GM21423 (cell line): ENCODE data around the gene GCFC2.
"Not testable (repeated sequence)": the region's sequence is repeated elsewhere in the genome, so short reads cannot be mapped to it uniquely, and the experiment has no call there.

Experiments
- ATAC-seq: cut with Tn5 transposase; IDR thresholded peaks from one replicate; pipeline ENCODE4 v1.9.1; 2021; ENCODE audit warnings: mild to moderate bottlenecking, moderate library complexity; ENCODE audit not compliant: unreplicated experiment

GCFC2 gene

DNA sequence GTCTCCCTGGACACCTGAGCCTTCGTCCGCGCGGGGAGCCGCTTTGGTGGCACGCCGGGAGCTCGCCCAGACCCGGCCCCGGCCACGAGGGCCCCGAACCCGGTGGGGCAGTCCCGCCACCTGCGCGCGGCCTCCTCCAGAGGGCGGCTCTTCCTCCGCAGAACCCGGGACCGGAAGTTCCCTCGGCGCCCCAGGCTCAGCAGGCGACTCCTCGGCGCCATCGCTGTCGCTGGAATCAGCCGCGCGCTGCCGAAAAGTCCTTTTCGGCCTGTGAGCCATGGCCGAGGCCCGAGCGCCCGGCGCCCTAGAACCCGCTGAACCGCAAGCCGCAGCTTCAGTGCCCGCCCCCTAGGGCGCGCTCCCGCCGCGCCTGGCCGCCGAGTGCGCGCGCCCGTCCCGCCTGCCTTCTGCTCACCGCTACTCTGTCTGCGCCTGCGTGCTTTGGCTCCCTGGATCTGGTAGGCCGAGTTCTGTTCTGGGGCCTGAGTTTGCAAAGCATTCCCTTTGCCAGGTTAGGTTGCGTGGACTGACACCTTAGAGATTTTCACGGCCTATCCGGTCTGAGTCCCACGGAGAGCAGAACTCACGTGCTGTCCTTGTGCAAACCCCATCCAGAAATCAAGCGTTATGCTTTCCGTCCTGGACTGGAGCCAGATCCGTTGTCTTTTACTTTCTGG, at the start of gene GCFC2:
GCFC2 (minus strand) TSS at position 339 of the 677 bp plus-strand sequence; CDS start at position 279, 60 bp downstream.
- peak; percentile 95 for ATAC-seq

DNA sequence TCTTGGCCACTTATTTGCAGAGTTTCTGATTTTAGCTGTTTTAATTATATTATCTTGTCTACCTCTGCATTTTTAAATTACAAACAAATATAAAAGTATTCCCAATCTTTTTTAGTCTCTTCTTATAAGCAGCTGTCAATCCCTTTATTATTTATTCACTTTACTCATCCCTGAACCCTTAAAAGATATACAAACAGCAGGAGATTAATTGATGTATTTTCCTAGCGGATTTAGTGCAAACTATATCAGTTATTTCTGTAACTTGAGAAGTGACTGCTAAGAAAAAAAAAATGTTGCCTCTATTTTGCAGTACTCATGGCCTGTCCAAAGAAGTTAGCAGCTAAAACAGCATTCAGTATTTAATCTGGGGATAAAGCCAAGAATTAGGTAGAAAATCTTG, 42.1 kb upstream of the GCFC2 start:
- no peak for ATAC-seq

DNA sequence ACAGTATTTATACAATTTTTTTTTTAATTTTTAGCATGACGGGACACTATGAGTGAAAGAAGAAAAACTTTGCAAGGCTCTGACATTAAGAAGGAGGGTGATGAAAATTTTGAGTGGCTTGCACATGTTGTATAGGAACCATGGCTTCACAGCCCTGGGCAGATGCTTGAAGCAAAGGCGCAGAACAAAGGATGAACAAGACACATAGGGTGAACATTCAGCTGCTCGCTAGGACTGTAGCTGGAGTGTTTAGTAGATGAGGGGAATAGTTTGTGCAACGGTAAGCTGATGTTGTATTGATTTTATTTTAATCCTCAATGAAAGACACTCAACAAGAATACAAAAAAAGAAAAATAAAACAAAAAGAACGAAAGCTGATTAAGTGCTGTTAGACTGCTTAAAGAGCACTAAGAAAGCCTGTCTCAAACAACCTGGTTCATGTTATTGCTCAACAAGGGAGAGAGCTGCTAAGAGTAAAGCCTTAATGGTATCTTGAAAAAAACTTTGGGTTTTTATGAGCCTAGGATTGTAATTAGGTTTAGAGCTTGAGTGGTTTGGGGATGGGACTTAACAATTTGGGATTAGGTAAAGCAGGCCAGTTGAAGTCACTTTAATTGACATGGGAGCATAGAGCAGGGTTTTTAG, 41.2 kb upstream of the GCFC2 start:
- no peak for ATAC-seq

DNA sequence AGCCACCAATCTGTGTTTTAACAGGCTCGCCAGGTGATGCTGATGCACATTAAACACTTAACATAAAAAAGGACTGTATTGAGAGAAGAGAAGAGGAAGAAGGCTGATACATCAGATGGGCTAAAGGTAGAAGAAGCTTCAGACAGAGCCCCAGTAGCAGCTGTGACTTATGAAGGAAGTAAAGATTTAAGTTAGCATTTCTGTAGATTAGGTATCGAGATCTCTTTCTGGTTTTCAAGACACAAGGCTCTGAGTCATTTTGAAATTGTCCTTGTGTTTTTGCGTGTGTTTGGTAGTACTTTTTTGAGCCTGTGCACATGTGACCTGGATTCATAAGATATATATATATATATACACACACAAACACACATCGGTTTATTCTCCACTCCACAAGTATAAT, 40.6 kb upstream of the GCFC2 start:
- ATAC-seq = no peak

DNA sequence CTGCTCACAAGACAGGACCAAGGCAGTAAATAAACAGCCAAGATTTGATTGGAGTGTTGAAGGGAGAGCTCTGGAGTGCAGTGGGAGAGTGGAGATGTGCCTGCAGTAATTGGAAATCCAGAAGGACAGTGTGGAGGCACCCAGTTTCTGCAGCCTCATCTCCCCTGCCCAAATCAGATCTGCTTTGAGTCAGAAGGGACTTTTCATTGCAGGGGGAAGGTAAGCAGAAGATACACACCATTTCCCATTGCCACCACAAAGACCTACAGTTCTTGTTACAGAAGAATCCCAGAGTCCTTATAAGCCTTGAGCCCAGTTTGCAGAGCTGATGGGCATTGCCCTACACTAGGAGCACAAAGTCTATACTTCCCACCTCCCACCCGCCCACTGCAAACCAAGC, 27.2 kb upstream of the GCFC2 start:
- no peak for ATAC-seq

DNA sequence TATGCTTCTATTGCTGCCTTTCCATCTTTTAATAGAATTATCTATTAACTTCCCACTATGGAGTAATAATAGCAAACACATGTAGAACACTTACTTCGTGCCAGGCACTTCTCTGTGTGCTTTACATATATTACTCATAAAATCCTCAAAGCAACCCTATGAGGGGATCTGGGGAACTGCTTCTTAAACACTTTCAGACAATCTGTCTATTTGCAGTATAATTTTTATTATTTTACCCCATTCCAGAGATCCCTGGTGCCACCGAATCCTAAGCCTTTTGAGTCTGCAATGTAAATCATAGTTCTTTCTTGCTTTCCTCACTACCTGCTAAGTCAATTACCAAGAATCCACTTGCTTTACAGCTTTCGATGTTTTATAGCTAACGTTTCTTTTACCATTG, 25.6 kb upstream of the GCFC2 start:
- no peak for ATAC-seq

DNA sequence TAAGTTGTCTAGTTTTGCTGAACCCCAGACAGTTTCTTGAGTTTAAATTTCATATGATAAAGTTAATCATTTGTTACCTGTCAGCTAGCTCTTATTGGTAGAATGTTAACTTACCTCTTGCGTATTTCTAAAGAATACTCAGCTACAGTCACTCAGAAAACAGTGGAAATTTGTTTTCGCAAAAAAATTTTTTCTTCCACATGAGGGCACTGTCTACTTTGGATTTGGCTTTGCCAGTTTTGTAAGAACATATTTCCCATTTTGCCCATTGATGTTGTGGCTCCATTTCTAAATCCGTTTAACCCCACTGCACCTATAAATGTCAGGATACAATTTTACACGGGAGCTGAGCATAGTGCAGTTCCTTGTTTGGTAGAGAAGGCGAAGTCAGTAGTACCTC, 19.1 kb upstream of the GCFC2 start:
- no peak for ATAC-seq

DNA sequence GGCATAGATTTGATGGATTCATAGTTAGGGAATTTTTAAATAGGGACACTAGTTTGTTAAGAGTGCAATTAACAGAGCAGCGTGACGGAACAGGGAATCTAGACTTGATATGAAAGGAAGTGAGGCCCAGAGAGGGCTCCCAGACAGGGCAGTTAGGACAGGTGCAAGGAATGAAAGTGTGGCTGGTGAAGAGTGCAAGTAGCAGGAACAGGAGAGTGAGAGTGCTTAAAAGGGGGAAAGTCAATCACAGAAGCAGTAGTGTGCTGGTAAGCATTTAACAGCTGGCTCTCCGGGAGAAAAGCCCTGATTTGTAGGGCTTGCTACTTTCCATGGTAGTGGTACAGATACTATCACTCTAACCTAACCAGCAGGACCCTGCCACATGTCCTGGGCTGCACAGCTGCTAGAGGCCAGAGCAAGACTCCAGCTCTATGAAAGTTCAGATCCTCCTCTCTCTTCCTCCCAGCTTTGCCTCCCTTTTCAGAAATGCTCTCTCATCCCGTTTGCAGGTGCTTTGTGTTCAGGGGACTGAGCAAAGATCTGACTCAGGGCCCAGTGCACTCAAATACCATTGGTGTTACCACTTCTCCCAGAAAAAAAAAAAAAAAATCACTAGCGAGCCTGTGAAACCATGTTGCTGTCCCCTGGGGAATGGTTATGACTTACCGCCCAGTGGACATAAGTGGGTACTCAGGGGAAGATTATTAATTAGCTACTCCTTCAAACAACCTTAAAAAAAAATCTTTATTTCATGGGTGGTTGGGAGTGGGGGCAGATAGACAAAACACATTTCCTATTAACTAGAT, 18.1 kb upstream of the GCFC2 start:
- no peak for ATAC-seq

DNA sequence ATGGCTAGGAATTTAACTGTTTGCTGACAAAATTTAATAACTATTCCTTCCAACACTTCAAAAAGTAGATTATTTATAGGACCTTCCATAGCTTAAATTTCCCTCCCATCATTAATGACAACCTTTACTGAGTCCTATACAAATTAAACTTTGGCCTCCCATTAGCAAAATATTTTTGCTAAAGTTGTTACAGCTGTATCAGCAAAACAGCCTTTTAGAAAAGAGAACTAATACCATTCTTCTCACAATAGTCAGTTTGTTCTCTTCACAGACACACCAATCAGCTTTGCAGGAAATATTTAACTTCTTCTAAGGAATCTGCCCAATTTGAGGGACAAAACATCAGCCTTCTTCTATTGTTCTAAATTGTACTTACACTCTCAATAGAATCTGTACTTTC, 12.0 kb upstream of the GCFC2 start:
- ATAC-seq = no peak

DNA sequence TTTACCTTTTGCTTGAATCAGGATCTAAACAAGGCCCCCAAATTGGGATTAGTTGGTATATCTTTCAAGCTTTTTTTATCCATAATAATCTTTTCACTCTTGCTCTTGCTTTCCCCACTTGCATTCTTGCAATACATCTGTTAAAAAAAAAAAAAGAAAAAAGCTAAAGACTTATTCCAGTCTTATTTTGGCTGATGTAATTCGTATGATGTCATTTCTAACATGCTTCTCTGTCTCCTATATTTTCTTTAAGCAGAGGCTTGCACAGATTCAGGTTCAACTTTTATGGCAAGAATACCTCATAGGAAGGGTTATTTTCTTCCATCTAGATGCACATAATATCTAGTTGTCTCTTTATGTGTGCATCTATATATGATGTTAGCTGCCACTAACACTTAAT, 9.8 kb upstream of the GCFC2 start:
- no peak for ATAC-seq

DNA sequence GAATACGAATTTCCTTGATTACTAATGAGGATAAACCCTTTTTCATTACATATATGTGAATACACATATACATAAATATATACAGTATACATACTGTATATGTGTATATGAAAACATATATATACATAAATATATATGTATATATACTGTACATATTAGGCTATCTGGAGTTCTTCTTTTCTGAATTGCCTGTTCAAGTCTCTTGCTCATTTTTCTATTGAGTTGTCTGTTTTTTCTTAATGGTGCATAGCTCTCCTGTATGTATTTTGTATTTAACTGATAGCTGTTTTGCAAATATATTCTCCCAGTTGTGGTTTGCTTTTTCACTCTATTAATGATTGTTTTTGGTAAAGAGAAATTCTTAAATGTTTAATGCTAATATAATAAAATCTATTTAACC, 8.9 kb upstream of the GCFC2 start:
- no peak for ATAC-seq

DNA sequence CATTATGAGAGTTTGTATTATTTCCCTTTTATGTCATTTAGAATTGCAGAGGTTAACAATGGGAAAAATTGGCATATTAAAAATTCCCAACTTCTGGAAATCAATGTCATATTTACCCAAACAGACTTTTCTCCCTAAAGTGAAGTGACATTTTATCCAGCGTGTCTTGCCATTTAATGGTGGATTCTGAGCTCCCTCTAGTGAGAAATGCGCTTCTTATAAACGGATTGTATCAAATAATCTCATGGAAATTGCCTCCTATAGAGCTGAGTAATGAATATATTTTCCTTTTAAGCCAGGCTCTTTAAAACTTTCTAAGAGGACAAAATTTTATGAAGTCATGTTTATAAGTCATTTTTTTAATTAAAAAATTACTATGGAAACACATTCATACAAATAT, 5.7 kb upstream of the GCFC2 start:
- ATAC-seq = no peak

DNA sequence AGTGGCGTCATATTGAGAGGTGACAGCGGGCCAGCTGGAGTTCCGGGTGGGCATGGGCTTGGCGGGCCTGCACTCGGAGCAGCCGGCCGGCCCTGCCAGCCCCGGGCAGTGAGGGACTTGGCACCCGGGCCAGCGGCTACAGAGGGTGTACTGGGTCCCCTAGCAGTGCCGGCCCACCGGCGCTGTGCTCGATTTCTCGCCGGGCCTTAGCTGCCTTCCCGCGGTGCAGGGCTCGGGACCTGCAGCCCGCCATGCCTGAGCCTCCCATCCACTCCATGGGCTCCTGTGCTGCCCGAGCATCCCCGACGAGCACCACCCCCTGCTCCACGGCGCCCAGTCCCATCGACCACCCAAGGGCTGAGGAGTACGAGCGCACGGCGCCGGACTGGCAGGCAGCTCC, 875 bp upstream of the GCFC2 start:
- ATAC-seq = not testable (repeated sequence)

DNA sequence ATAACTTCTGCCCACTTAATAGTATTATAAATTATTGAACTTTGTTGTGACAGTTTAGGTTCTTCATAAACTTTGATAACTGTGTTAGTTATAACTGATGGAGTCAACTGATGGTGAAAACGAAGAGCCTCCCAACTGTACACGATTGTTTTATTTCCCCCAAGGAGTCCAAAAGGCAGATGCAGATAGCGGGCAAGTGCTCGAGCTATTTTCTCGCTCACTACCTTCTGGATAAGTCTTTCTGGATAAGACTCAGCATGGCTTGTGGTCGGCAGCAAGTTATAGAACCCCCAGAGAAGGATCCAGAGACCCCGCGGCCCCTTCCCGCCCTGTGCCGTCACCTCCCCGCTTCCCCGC, 517 bp downstream of the GCFC2 start:
- peak; percentile 25 for ATAC-seq

DNA sequence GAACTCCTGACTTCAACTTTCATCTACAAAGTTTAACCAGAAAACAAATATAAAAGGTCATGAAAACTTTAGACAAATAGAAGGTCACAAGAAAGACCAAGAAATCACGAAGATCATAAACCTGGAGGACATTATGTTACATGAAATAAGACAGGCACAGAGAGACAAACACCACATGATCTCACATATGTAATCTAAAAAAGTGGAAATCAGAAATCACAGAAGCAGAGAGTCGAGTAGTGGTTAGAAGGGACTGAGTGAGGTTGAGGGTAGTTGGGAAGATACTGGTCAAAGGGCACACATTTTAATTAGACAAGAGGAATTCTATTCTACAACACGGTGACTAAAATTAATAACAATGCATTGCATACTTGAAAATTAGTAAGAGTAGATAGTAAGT, 1.4 kb downstream of the GCFC2 start:
- no peak for ATAC-seq

DNA sequence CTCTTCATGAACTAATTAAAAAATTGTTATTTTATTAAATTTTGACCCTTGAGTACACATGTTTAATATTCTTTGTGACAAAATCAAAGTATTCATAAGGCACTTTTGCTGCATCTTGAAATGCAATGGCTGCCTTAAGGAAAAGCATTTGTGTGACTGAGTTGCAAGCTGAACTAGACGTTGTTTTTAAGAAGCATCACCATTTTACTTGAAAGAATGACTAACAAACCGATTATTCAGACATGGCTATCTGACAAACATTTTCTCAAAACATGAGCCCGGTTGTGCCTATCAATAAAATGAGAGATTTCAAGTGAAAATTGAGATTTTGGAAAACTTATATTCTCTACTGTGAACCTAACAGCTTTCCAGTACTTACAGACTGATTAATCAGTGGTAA, 2.8 kb downstream of the GCFC2 start:
- ATAC-seq = no peak

DNA sequence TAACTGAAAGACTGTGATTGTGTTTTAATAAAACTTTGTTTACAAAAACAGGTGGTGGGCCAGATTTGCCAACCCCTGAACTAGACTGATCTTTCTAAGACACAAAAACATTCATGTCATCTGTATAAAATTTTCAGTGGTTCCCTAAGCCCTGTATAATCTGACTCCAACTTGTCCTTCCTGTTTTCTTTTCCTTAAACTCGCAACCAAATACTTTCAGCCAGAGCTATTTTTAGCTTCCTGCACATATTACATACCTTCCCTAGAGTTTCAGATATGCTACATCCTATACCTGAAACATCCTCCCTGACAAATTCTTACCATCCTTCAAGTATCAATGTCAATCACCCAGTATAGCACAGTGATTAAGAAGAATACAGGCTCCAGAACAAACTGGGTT, 4.8 kb downstream of the GCFC2 start:
- no peak for ATAC-seq

DNA sequence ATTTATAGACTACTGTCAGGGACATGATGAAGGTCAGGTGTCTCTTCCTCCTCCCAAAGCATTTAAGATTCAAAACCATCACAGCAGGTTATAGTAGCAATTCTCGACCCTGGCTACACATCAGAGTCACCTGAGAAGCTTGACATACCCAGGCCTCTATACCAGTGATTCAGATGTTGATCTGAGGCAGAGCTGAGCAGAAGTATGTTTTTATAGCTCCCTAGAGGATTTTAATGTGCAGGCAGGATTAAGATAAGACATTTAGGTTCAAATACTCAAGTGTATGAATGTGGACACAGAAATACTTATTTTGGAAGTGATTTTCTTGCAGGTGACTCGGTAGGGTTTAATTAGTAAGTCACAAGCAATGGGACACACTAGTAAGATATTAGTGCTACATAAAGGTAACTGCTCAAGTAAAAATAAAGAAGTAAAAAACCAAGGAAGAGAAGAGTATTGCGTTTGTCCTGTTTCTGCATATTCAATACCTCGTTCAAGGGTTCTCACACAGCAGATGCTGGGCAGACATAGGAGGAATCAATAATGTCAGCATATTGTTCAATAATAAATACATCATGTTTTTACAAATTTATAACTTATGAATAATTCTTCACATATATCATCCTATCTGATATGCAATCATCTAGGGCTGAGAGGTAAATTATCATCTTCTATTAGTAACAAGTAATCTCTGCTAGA, 7.0 kb downstream of the GCFC2 start:
- ATAC-seq = no peak

DNA sequence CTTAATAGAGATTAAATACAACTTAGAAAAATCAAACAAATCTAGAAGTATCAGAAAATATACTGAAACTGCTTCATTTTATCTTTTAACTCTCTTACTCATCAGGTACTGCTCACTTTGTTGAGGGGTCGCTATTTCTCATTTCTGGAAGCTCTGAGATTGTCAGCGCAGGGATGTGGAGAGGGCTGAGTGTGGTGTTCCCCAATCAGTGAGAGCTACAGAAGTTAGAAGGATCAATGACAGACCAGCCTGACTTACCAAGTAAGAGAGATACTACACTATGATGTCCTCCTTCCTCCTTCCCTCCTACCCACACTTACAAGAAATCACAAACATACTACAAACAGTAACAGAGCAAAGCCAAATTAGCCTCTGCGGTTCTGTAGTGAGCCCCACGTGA, 8.1 kb downstream of the GCFC2 start:
- no peak for ATAC-seq

DNA sequence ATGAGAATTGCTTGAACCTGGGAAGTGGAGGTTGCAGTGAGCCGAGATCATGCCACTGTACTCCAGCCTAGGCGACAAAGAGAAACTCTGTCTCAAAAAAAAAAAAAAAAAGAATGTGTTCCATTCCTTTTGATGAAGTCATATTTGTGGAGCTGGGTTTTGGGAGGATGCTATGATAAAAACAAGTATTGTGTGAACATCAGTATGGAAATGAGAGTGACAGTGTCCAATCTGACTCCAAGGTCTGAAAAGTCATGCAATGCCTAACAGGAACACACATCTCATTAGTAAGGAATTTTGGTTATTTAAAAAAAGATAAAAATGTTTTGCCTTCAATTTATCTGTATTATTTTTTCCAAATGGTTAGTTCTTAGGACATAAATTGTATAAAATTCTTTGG, 11.8 kb downstream of the GCFC2 start:
- ATAC-seq = no peak

DNA sequence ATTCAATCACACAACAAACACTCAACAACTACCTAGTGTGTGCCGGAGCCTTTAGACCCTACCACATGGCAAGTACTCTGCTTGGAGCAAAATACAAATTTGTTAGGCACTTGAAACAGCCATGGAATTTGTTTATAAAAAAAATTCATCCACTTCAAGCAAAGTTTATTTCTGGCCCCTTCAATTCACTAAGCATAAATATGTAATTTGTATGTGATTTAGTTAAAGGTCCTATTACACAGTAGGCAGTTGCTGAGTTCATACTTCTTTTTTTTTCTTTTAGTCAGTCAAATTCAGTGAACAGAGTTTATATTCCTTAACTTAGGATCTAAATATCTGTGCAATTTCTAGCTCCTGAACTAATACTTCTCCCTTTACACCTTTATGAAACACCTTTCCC, 22.5 kb downstream of the GCFC2 start:
- ATAC-seq = no peak

DNA sequence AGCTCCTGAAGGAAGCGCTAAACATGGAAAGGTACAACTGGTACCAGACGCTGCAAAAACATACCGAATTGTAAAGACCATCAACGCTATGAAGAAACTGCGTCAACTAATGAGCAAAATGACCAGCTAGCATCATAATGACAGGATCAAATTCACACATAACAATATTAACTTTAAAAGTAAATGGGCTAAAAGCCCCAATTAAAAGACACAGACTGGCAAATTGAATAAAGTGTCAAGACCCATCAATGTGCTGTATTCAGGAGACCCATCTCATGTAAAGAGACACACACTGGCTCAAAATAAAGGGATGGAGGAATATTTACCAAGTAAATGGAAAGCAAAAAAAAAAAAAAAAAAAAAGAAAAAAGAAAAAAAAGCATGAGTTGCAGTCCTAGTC, 27.3 kb downstream of the GCFC2 start:
- ATAC-seq = not testable (repeated sequence)
